HFF-Myc (cell line): Measurements from ENCODE around the gene THOC6.

Experiments
- DNase-seq: peaks from one replicate; pipeline ENCODE4 v3.0.0-alpha.2; 2011; ENCODE audit warnings: low read depth; ENCODE audit errors: extremely low read depth
- H3K4me3 ChIP-seq: replicated peaks from 2 replicates; pipeline ENCODE4 v1.5.1; 2011; ENCODE audit warnings: low read depth, mild to moderate bottlenecking, control low read depth, low read length
- CTCF ChIP-seq: IDR thresholded peaks from 2 replicates; pipeline ENCODE4 v1.5.1; 2012; ENCODE audit warnings: mild to moderate bottlenecking, low read depth, low read length, control low read depth; ENCODE audit errors: missing control alignments

THOC6 gene

DNA sequence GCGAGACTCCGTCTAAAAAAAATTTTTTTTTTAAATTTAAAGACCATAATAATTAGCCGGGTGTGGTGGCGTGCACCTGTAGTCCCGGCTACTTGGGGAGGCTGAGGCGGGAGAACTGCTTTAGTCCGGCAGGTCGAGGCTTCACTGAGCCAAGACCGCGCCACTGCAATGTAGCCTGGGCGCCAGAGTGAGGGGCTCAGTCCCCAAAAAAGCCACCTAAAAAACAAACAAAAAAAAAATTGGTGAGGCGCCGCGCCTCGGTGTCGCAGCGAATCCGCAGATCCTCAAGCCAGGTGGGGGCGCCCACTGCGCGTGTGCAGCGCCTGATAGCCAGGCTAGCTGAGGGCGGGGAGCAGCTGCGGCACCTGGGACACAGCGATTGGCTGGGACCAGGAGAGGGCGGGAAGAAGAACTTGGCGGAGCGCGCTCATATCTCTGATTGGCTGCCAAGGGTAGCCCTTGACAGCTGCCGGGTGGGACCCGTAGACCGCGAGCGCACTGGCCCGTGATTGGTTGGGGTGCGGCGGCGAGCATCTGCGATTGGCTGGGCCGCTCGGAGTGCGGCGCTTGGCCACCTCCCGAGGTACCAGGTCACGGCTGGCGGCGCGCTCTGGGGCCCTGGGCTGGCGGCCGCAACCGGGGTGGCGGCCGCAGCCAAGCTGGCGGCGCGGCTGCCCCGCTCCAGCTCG is 20.1 kb upstream of the THOC6 start:
- peak; percentile 56 for TF ChIP-seq CTCF
- H3K4me3 ChIP-seq = no peak overlapping the region
- DNase-seq = peak; percentile 96

DNA sequence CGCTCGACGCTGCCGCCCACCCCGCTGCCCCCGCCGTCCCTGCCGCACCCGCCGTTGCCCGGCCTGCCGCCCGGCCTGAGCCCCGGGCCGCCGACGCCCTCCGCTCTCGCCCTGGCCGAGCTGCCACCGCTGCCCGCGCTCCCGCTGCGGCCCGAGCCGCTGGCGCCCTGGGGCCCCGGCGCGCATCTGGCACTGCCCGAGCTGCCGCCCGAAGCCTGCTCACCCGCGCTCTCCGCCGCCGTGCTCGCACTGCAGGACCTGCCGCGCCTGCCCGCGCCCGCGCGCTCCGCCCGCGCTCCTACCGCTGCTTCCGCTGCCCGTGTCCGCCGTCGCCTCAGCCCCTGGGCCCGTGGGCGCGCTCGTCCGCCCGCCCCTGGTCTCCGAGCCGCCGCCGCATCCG is 19.5 kb upstream of the THOC6 start:
- H3K4me3 ChIP-seq = no peak overlapping the region

GRCh38 chr16:3004781-3005284 is 19.0 kb upstream of the THOC6 start:
- DNase-seq = no peak
- H3K4me3 ChIP-seq = no peak overlapping the region
- no peak for TF ChIP-seq CTCF

More for the DNA sequence above, 19.5 kb upstream of the THOC6 start:
- no peak for DNase-seq
- no peak for TF ChIP-seq CTCF

- no peak for DNase-seq
- H3K4me3 ChIP-seq = no peak overlapping the region
- TF ChIP-seq CTCF = no peak
Observed at GRCh38 chr16:3007059-3007956, 16.5 kb upstream of the THOC6 start.

GRCh38 chr16:3007957-3008689 is 15.7 kb upstream of the THOC6 start:
- no peak overlapping the region for H3K4me3 ChIP-seq
- DNase-seq = no peak
- no peak for TF ChIP-seq CTCF

DNA sequence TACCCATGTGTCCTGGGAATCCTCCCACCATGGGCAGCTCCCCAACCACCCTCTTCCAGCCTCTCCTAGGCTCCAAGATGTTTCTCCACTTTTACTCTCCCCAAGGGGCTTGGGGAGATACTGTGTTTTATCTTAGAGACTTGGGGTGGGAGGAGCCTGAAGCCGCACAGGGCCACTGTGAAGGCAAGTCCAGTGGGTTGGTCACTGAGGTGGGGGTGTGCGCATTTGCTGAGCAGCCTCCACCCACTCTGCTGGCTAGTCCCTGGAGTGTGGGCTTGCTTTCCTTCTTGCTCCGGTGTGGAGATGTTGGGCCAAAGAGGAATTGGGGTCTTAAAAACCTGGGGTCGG is 15.2 kb upstream of the THOC6 start:
- DNase-seq = no peak
- H3K4me3 ChIP-seq = no peak overlapping the region
- TF ChIP-seq CTCF = no peak
